HG03159 (cell line): ENCODE measurements around the gene LOXL1.

Experiments used
- ATAC-seq: cut with Tn5 transposase; IDR thresholded peaks from one replicate; pipeline ENCODE4 v1.9.1; 2021; ENCODE audit warnings: mild to moderate bottlenecking, moderate library complexity; ENCODE audit not compliant: unreplicated experiment

LOXL1 gene

DNA sequence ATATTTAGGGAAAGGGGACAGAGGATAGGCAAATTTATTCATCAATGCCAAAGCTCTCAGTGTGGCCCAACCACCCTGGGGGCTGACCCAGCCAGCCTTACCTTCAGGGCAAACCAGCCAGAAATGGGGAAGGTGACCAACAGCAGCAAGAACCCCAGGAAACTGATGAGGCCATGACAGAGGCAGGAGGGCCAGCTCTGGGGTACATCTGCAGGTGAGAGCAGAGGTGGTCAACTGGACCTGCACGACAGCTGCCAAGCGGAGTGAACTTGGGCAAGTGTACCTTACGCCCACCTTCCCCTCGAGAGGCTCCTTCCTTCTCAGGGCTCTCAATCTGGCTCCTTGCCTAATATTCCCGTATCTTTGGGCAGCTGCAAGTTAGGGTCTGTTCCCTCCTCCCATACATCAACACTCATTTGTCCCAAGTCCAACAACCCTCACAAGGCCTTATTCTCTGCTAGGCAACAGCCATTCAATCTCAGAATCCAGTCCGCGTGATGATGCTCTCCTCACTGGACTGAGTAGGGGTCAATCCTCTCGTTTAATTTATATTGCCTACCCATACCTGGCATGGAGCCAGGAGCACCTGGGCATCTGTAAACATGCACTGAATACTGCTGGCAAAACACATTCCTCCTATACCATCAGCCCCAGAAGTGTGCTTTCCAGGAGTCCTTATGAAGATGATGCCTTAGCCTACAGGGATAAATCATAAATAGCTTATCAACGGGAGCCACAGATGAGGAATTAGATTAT, 64.2 kb downstream of the LOXL1 start:
- ATAC-seq = no peak

DNA sequence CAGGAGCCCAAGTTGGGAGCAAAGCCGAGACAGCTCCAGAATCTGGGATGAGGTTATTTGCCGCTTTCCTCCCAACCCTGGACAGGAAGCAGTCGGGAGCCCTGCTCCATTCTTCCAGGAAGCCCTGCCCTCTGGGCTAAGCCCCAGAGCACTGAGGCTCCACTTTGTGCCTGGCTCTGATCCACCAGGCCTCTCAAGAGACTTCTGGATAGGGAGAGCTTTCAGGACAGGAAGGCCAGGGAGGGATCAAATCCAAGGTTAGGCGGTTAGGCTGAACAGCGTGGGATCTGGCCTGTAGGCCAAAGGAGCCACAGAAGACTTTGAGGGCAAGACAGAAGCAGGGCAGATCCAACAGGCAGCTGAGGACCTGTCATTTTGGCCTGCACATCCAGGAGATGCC, 65.0 kb downstream of the LOXL1 start:
- ATAC-seq = no peak

DNA sequence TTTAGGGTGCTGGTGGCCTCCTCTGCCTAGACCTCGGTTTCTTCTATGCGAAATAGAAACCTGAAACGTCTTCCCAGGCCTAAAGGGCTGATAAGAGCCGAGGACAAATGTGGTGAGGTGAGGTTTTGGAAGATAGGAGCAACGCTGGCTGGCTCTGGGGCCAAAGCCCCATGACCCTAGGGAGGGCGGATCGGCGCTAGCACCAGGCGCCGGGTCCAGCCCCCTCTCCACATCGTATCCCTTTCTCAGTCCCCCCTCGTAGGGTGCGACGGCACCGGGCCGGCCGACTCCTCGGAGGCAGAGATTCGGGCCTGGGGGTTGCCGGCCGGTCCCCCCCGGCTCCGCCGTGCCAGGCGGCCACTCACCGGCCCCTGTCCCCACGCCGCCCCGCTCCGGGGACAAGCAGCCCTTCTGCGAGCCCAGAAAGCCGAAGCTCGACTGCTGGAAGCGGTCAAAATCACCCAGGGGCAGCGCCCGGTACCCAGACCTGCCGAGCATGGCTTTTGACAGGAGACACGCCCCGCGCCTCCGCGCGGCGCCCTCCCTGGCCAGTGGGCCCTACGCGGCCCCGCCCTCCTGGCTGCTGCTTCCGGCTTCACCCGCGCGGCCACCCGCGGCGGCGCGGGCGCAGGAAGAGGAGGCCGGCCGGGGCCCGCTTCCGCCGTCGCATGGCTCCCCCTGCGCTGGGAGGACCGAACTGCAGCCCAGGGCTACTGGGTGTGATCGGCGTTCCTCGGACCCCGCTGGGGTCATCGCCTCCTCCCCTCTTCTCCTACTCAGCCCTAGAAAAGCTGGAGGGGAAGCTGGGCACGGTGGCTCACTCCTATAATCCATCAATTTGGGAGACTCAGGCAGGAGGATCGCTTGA, 65.7 kb downstream of the LOXL1 start, which contains the start of gene STOML1:
TSS of gene STOML1 (minus strand) at position 570 of the 868 bp plus-strand sequence. CDS start at position 498, 72 bp downstream.
- ATAC-seq = peak; percentile 62

DNA sequence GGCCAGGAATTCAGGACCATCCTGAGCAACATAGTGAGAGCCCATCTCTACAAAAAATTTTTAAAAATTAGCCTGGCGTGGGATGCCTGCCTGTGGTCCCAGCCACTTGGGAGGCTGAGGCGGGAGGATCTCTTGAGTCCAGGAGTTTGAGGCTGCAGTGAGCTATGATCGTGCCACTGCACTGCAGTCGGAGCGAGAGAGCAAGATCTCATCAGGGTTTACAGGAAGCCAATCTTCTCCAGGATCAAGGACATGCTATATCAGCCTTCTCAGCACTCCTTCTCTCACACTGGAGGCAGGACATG, 66.3 kb downstream of the LOXL1 start:
- no peak for ATAC-seq

DNA sequence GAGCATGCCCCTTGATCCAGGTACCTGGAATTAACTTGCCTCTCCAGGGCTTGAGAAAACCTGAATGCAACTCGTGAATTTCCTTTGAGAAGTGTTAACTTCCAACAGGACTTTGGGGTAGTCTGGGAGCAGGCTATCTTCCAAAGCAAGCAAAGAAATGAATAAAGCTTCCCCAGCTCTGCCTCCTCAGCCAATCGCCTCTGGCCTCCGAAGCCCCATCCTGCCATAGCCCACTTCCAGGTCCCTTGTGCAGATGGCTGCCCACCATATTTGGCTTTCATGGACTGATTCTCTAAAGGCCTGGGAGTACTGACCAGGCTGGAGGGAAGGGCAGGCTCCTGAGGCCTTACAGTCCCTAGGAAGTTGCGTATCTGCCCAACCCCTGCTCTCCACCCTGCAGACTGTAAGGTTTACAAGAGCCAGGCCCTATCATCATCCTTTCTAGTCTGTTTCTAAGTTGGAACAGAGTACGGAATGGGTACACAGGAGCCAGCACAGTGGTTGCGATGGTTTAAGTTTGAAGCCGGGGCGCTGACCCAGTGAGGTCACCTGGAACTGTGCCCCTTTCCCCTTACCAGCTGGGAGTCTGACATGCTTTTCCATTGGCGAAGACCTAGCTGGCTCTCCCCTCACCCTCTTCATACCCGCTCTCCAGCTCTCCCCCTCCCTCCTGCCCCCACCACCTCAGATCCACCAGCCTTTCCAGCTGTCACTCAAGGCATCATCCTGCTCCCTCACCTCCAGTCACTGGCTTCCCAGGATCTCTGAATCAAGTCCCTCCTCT, 67.1 kb downstream of the LOXL1 start:
- ATAC-seq = no peak

DNA sequence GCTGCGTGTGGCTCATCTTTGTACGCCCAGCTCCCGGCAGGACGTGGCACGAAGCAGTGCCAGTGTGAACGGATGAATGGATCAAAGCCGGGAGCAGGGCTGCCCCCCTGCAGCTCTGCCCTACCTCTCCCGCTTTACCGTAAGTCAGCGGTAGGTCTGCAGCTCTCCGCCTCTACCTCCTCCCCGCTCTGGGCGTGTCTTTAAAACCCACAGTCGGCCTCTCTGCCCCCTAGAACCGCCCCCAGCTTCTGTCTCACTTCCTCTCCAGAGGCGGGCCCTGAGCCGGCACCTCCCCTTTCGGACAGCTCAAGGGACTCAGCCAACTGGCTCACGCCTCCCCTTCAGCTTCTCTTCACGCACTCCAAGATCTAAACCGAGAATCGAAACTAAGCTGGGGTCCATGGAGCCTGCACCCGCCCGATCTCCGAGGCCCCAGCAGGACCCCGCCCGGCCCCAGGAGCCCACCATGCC, 68.2 kb downstream of the LOXL1 start, which contains the start of gene PML:
TSS of gene PML (plus strand) at position 304 of the 471 bp plus-strand sequence. CDS start at position 401, 97 bp downstream.
- peak; percentile 70 for ATAC-seq

DNA sequence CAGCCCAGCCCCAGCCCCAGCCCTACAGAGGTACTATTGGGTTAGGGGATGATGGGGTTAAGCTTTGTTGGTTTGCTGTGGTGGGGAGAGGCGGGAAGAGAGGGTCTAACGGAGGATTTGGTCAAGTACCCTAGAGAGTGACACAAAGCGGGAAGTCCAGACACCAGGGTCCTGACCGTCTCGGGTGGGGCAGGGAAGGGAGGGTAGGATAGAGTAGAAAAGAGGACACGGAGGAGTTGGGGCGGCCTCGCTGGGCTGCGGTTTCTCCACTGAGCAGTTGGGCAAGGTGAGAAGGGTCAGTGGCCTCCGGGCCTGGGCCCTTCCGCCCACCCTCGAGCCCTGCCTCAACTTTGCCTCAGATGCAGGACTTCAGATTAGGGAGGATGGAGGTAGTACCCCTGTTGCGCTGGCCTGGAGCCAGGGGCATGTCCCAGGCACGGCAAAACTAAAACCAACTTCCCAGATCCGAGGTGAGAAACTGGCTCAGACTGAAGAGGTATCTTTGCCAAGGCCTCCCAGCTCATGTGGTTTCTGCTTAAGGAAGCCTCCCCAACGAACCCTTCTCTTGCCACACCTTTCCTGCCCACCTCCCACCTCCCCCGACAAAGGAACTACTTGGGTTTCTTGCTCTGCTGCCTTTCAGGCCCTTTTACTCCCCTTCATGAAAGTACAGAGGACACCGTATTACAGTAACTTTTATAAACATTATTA, 68.8 kb downstream of the LOXL1 start:
- ATAC-seq = no peak

DNA sequence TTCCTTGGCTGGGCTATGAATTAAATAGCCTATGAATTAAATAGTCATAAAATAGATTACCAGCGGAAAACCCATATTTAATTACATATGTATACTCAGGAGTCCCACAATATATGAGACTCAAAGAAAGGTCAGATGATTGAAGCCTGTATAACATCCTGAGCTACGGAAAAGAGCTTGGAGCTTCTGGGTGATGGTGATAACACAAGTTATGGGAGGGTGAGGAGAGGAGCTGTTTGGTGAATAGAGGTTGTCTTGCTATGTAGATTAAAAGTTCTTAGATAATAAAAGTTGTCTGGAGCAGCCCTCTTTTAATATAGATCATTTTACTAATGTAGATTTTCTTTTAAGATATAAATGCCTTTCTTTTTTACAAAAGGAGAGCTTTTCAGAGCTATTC, 70.0 kb downstream of the LOXL1 start:
- no peak for ATAC-seq

DNA sequence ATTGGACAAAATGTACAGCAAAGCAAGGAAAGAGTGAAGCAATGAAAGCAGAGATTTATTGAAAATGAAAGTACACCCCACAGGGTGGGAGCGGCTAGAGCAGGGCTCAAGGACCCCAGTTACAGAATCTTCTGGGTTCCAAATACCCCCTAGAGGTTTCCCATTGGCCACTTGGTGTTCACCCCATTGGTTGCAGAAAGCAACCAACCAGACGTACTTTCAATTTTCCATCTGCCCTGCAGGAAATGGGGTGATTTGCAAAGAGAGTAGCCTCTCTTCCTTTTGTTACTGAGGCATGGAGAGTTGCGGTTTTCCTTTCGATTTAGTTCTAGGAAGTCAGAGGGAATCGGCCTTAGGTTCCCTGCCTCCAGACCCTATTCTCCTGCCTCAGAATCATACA, 70.7 kb downstream of the LOXL1 start:
- no peak for ATAC-seq

DNA sequence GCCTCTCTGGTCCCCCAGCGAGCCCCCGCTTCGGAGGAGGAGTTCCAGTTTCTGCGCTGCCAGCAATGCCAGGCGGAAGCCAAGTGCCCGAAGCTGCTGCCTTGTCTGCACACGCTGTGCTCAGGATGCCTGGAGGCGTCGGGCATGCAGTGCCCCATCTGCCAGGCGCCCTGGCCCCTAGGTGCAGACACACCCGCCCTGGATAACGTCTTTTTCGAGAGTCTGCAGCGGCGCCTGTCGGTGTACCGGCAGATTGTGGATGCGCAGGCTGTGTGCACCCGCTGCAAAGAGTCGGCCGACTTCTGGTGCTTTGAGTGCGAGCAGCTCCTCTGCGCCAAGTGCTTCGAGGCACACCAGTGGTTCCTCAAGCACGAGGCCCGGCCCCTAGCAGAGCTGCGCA, 71.7 kb downstream of the LOXL1 start:
- no peak for ATAC-seq
